Measurements from ENCODE around the gene AUTS2. TPM values are rescaled to one million over a fixed set of nuclear protein-coding genes. Genes with fewer than 3 reads are reported as not detected.

The AUTS2 gene
- total RNA-seq, 2 donors from 2014 or later = 2.9 to 7.9 TPM

DNA sequence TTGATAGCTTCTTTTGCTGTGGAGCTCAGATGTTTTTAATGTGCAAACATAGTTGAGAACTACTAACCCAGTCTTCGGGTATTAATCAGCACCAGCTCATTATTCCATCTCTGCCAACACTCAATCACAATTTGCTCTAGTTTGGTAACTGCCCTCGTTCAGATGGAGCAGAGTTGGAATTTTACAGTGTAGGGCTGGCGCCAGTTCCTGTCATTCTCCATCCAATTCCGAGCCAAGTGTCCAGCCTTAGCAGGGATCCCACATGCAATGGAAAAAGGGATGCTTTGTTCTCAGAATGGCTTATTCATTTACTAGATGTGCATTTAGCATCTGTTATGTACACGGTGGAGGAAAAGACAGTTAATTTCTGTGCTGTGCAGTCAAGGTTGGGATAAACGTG is 1029.2 kb downstream of the AUTS2 start:
- no peak for ATAC-seq (replicated peaks in 1 of 2)
- no peak overlapping the region for H3K4me3 Mint-ChIP-seq
- no peaks in the 10 kb centered on the region for H3K4me1 Mint-ChIP-seq (ENCODE audit: low read depth)
- peaks cover 0 to 1% of the 10 kb centered on the region in 2 donors for H3K36me3 Mint-ChIP-seq (ENCODE audit: insufficient read depth in 2 of 2)
- no peaks in the 10 kb centered on the region for H3K9me3 Mint-ChIP-seq
- no peaks in the 10 kb centered on the region for H3K27me3 Mint-ChIP-seq (ENCODE audit: low read depth)
- H3K27ac Mint-ChIP-seq = no peak overlapping the region
- no peak for DNase-seq

DNA sequence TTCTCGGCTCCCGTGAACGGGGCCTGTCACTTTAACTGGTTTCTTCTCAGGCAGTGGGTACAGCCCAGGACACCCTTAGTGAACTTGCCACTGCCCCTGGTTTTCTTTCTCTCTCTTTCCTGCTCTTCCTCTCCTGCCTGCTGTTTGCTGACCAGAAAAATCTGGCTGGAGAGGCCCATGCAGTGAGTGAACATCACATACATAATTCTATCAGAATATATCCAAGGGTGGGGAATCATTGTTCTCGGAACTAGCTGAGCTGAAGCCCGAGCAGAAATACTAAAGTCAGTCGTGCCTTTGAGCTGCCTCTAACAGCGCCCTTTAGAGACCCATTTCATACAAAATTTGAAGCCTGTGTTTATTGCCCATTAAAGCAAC is 1032.2 kb downstream of the AUTS2 start:
- no peak for ATAC-seq (replicated peaks in 1 of 2)
- no peaks in the 10 kb centered on the region for H3K9me3 Mint-ChIP-seq
- H3K4me3 Mint-ChIP-seq = no peak overlapping the region
- H3K27ac Mint-ChIP-seq = no peak overlapping the region
- no peak for DNase-seq
- H3K4me1 Mint-ChIP-seq (ENCODE audit: low read depth) = no peaks in the 10 kb centered on the region
- peaks cover 8% of the 10 kb centered on the region for H3K27me3 Mint-ChIP-seq (ENCODE audit: low read depth)
- peaks cover 0 to 1% of the 10 kb centered on the region in 2 donors for H3K36me3 Mint-ChIP-seq (ENCODE audit: insufficient read depth in 2 of 2)

DNA sequence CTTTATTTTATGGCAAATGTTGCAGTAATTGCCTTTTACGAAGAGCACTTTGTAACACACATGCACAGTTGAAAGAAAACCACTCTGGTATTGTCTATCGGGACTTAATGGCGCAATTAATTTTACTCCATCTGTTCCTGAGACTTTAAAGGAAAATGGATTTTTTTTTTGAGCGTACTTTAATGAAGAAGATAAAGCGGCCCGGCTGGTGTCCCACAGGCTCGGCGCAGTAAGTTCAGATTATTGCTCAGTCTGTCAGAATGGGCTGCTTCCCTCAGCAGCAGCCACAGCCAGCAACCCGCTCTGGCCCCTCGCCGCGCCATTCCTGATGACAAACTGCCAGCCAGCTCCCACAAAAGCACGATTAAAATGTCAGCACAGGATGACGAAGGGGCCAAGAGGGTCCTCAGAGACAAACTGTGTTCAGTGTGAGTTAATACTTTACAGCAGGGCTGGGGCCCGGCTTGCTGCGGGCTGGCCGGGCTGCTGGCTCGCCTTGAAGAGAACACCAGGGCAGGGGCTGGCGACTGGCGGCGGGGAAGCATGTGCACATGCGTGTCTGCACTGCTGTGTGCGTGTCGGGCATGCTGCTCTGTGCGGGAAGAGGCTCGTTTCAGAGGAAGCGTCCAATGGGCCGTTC is 1032.7 kb downstream of the AUTS2 start:
- Mint-ChIP-seq H3K4me3 (no peak overlapping the region), H3K36me3 (ENCODE audit: insufficient read depth in 2 of 2) (peaks cover 0 to 1% of the 10 kb centered on the region in 2 donors), H3K27me3 (ENCODE audit: low read depth) (peaks cover 8% of the 10 kb centered on the region), H3K27ac (no peak overlapping the region), H3K4me1 (ENCODE audit: low read depth) (no peaks in the 10 kb centered on the region), H3K9me3 (no peaks in the 10 kb centered on the region)
- DNase-seq = no peak
- no peak for ATAC-seq (replicated peaks in 1 of 2)

DNA sequence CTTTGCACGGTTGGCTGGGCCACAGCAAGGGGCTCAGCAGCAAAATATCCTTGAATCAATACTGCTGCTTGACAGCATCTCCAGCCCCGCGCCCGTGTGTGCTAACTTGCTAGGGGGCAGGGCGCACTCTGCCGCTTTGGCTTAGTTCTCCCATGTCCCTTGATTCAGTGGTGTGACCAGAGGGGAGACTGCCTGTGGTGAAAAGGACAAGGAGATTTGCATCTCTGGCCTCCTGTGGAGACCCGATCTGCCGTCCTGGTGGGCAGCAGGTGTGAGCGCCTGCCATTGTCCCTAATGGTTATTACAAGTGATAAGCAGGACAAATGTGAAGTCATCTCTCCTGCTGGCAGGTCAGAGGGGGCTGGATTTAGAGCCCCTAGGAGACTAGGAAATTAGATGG is 1033.4 kb downstream of the AUTS2 start:
- Mint-ChIP-seq H3K9me3 (no peaks in the 10 kb centered on the region), H3K27ac (no peak overlapping the region), H3K4me3 (no peak overlapping the region), H3K4me1 (ENCODE audit: low read depth) (no peaks in the 10 kb centered on the region), H3K27me3 (ENCODE audit: low read depth) (peaks cover 8% of the 10 kb centered on the region), H3K36me3 (ENCODE audit: insufficient read depth in 2 of 2) (no peaks in the 10 kb centered on the region)
- ATAC-seq (replicated peaks in 1 of 2) (no peak), DNase-seq (no peak)

DNA sequence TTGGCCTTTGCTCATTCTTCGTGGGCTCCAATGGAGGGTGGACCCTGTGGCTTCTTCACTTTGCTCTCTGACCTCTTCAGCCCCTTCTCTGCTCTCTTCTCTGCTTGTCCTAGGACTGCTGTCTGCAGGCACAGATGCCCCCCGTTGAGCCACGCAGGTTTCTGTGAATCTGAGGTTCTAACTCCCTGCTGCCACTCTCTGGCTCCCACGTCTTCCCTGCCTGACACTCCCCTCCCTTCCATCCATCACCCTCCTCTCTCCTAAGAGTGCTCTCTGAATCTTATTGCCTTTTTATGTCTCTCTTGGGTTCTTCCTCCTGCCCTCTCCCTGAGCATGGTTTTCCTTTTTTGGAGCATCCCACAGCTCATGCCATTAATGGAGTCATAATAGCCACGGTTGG is 1034.1 kb downstream of the AUTS2 start:
- Mint-ChIP-seq H3K36me3 (ENCODE audit: insufficient read depth in 2 of 2) (no peaks in the 10 kb centered on the region), H3K4me1 (ENCODE audit: low read depth) (no peaks in the 10 kb centered on the region), H3K27me3 (ENCODE audit: low read depth) (peaks cover 8% of the 10 kb centered on the region), H3K27ac (no peak overlapping the region), H3K4me3 (no peak overlapping the region), H3K9me3 (no peaks in the 10 kb centered on the region)
- ATAC-seq (replicated peaks in 1 of 2) = no peak
- DNase-seq = no peak

DNA sequence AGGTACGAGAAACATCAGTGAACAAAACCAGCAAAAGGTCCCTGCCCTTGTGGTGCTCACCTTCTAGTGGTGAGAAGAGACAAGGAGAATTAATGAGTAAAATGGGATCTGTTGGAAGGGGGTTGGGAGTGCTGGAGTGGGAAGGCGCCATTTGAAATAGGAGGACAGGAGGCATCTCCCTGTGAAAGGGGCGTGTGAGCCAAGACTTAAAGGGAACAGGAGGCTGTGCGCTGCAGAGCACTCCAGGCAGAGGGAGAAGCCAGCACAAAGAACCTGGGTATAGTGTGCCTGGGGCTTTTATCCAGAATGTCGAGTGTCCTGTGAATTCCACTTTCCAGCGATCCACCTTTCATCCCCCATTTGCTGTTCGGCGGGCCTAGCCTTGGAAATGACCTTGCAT is 1035.8 kb downstream of the AUTS2 start:
- H3K4me3 Mint-ChIP-seq = no peak overlapping the region
- no peak for ATAC-seq (replicated peaks in 1 of 2)

DNA sequence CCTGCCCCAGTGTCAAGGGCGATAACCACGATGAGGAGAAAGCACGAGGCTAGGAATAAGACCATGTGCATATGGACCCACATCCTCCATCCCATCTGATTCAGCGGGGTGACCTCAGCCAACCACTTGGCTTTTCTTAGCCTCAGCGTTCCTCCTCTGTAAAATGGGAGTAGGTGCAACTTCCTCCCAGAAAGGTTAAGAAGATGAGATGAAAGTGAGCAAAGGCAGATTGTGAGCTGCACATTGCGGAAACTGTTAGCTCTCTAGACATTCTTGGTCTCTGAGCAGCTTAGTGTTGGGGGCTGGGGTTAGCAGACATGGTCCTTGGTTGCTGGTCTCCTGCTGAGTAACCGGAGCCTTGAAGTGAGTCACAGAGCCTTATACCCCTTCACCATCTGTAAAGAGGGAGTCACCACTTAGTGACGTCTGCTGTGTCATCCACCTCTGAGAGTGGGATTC is 1036.4 kb downstream of the AUTS2 start:
- Mint-ChIP-seq H3K27ac (no peak overlapping the region), H3K36me3 (ENCODE audit: insufficient read depth in 2 of 2) (no peaks in the 10 kb centered on the region), H3K4me3 (no peak overlapping the region), H3K4me1 (ENCODE audit: low read depth) (no peaks in the 10 kb centered on the region), H3K9me3 (no peaks in the 10 kb centered on the region), H3K27me3 (ENCODE audit: low read depth) (peaks cover 8% of the 10 kb centered on the region)
- ATAC-seq (replicated peaks in 1 of 2) (peak; percentile 73 to 83), DNase-seq (peak in 1 of 2 donors; percentile 10)

More for the DNA sequence above, 1035.8 kb downstream of the AUTS2 start:
- no peaks in the 10 kb centered on the region for H3K4me1 Mint-ChIP-seq (ENCODE audit: low read depth)
- no peaks in the 10 kb centered on the region for H3K9me3 Mint-ChIP-seq
- DNase-seq = no peak
- H3K27me3 Mint-ChIP-seq (ENCODE audit: low read depth) = peaks cover 8% of the 10 kb centered on the region
- H3K36me3 Mint-ChIP-seq (ENCODE audit: insufficient read depth in 2 of 2) = no peaks in the 10 kb centered on the region
- no peak overlapping the region for H3K27ac Mint-ChIP-seq

DNA sequence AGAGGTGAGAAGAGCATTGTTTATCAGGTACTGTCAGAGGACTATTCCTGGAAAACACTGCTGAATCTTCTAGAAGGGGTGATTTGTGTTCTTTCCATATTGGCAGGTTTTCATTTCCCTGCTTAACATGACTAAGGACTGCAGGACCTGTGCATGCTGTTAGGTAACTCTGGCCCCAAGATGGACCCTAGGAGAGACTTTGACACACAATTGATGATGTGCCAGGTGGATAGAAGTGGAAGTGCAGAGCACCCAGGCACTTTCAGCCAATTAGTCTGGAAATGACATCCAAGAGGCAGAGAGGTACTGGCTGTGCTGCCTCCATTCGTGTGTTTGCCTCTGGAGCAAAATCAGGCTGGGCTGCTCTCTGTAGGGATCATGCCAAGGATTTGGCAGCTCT is 1037.4 kb downstream of the AUTS2 start:
- no peak for DNase-seq
- Mint-ChIP-seq H3K36me3 (ENCODE audit: insufficient read depth in 2 of 2) (no peaks in the 10 kb centered on the region), H3K27ac (no peak overlapping the region)

DNA sequence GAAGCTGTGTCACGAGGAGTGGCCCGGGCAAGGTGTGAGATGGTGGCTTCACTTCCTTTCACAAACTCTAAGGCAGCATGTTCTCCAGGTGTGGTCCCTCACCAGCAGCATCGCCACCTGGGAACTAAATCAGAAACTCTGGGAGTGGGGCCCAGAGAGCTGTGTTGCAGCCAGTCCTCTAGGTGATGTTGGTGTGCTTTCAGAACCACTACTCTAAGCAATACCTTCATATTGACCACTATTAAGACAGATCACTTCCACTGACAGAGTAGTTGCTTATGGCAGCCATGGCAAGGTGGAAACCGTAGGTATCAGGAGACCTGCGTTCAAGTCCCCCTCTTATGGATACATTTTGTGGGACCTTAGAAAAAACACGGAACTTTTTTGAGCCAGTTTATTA is 1037.9 kb downstream of the AUTS2 start:
- H3K36me3 Mint-ChIP-seq (ENCODE audit: insufficient read depth in 2 of 2) = no peaks in the 10 kb centered on the region
- no peak overlapping the region for H3K27ac Mint-ChIP-seq
- H3K4me1 Mint-ChIP-seq (ENCODE audit: low read depth) = no peaks in the 10 kb centered on the region
- H3K4me3 Mint-ChIP-seq = no peak overlapping the region
- ATAC-seq (replicated peaks in 1 of 2) = no peak
- no peaks in the 10 kb centered on the region for H3K9me3 Mint-ChIP-seq
- peaks cover 8% of the 10 kb centered on the region for H3K27me3 Mint-ChIP-seq (ENCODE audit: low read depth)
- no peak for DNase-seq

More for the DNA sequence above, 1037.4 kb downstream of the AUTS2 start:
- Mint-ChIP-seq H3K4me1 (ENCODE audit: low read depth) (no peaks in the 10 kb centered on the region), H3K27me3 (ENCODE audit: low read depth) (peaks cover 8% of the 10 kb centered on the region), H3K9me3 (no peaks in the 10 kb centered on the region), H3K4me3 (no peak overlapping the region)
- ATAC-seq (replicated peaks in 1 of 2) = no peak

DNA sequence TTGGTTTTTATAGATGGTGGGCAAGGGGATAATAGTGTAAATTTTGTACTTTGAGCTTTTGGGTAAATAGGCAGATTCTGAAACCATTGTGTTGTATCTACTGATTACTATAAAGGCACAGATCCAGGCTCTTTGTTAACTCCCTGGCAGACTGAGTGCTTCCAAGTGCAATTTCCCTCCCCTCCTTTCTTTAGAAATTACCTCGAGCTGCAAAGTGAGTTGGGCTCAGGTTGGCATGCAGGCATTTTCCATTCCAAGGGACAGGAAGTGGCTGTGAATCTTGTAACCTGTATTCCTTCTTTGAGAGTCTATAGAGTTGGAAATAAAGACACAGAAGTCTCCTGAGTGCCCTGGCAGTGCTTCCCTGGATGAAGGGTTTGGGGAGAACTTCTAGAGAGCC is 1039.5 kb downstream of the AUTS2 start:
- H3K4me1 Mint-ChIP-seq (ENCODE audit: low read depth) = no peaks in the 10 kb centered on the region
- no peaks in the 10 kb centered on the region for H3K36me3 Mint-ChIP-seq (ENCODE audit: insufficient read depth in 2 of 2)
- no peak overlapping the region for H3K4me3 Mint-ChIP-seq
- no peak overlapping the region for H3K27ac Mint-ChIP-seq
- ATAC-seq (replicated peaks in 1 of 2) = no peak
- peaks cover 8% of the 10 kb centered on the region for H3K27me3 Mint-ChIP-seq (ENCODE audit: low read depth)
- no peak for DNase-seq
- peaks cover 0 to 2% of the 10 kb centered on the region in 2 donors for H3K9me3 Mint-ChIP-seq

DNA sequence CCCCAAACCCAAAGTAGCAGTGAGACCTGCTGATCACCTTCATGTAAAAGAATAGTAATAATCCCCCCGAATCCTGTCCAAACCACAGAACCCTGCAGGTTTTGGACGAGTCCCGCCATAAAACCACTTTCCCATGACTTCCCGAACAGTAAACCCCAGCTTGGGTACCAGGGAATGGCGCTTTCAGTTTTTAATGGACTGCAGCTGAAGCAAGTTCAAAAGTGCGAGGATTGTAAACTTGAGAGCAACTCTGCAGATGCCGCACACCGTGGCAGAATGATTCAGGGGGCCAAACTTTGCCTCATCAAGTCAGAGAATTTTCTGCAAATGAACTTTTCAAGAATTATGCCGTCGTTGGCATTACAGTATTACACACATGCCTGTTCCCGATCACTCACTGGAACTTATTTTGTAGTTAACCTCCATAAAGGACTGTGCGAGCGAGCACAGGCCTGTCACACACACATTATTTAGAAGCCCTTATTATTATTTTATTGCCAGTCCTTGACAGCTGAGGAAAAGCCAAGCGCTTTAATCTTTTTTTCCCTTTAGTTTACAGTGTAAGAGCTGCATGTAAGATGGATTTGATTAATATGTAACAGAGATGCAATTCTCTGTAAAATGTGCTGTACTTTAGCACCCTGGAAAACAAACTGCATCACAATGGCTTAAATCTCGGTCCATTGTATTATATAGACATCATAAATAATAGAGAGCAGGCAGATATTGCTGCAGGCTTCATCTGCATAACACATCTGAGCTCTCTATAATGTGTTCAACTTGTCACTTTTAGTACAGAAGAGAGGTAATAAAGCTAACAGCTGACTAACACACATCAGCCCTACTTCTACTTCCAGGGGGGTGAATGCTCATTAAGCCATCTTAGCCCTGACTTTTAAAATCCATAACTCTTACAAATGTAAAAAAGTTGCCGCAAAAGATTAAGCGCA is 1040.2 kb downstream of the AUTS2 start:
- Mint-ChIP-seq H3K4me3 (no peak overlapping the region), H3K4me1 (ENCODE audit: low read depth) (no peaks in the 10 kb centered on the region), H3K27ac (no peak overlapping the region), H3K27me3 (ENCODE audit: low read depth) (peaks cover 8% of the 10 kb centered on the region), H3K36me3 (ENCODE audit: insufficient read depth in 2 of 2) (no peaks in the 10 kb centered on the region), H3K9me3 (peaks cover 0 to 2% of the 10 kb centered on the region in 2 donors)
- ATAC-seq (replicated peaks in 1 of 2) (no peak), DNase-seq (no peak)

DNA sequence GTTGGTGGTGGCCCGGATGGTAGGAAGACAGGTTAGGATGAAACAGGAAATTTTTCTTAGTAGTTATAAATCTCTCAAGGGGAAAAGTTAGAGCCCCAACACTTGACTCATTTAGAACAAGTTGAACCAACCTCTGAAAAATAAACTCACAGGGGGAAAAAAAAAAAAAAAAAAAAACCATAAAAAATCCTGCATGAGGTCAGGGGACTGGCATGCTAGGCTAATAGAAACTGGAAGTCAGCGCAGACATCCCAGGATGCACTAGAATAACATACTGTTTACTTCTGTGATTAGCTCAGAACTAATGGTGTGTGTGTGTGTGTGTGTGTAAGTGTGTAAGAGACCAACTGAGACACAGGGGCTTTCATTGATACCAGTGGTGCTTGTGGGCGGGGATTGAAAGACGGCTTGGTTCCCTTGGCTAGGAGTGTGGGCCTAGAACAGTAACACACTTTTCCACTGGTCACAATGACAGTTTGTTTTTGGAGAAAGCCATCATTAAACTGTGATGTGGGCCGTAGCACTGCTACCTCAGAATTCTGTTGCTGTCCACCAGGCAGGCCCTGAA is 1042.1 kb downstream of the AUTS2 start:
- Mint-ChIP-seq H3K4me3 (no peak overlapping the region), H3K27me3 (ENCODE audit: low read depth) (peaks cover 2% of the 10 kb centered on the region), H3K9me3 (peaks cover 0 to 2% of the 10 kb centered on the region in 2 donors), H3K36me3 (ENCODE audit: insufficient read depth in 2 of 2) (no peaks in the 10 kb centered on the region), H3K27ac (no peak overlapping the region), H3K4me1 (ENCODE audit: low read depth) (no peaks in the 10 kb centered on the region)
- no peak for ATAC-seq (replicated peaks in 1 of 2)
- DNase-seq = no peak

DNA sequence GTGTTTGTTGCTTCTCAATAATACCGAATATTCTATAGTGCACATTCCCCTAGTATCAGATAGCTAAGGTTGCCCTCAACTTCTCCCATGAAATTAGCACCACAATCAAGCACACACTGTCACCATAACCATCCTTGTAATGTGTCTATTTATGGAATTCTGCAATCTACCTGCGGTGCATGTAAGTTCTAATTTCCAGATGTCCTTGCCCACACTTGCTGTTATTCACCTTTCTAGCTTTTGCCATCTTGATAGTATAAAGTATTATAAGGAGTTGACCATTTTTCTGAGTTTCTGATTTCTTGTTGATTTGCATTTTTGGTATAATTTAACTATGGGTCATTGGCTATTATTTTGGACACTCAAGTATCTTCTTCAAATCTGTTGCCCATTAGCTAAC is 1043.6 kb downstream of the AUTS2 start:
- no peaks in the 10 kb centered on the region for H3K4me1 Mint-ChIP-seq (ENCODE audit: low read depth)
- H3K27me3 Mint-ChIP-seq (ENCODE audit: low read depth) = peaks cover 8% of the 10 kb centered on the region
- DNase-seq (no peak), ATAC-seq (replicated peaks in 1 of 2) (no peak)
- no peaks in the 10 kb centered on the region for H3K36me3 Mint-ChIP-seq (ENCODE audit: insufficient read depth in 2 of 2)
- no peak overlapping the region for H3K27ac Mint-ChIP-seq
- H3K9me3 Mint-ChIP-seq = peaks cover 0 to 2% of the 10 kb centered on the region in 2 donors
- H3K4me3 Mint-ChIP-seq = no peak overlapping the region

Measured in activated T-cell treated with anti-CD3 and anti-CD28 coated beads, Interleukin-2, amount 50 U/mL, for 72 hours (primary cell).